GM20000 (cell line): ENCODE measurements around the gene DBI.
A peak's percentile ranks its signal among the peaks of the same experiment; 100 is the strongest.

Experiments used
- DNase-seq: peaks from one replicate; pipeline ENCODE4 v3.0.0; 2012; ENCODE audit warnings: low spot score
- CTCF ChIP-seq: IDR thresholded peaks from 2 replicates; pipeline ENCODE4 v1.5.1; 2012; ENCODE audit warnings: mild to moderate bottlenecking, control low read depth; ENCODE audit errors: extremely low read depth, missing control alignments

The DBI gene

GRCh38 chr2:119332953-119333352, 33.8 kb upstream of the DBI start:
- DNase-seq, result no peak
- no peak for TF ChIP-seq CTCF

- no peak for TF ChIP-seq CTCF
- DNase-seq, result no peak
Measured at GRCh38 chr2:119333360-119333759, 33.4 kb upstream of the DBI start.

GRCh38 chr2:119333833-119334232, 32.9 kb upstream of the DBI start:
- no peak for TF ChIP-seq CTCF

GRCh38 chr2:119337749-119338148, 29.0 kb upstream of the DBI start:
- no peak for TF ChIP-seq CTCF
- no peak for DNase-seq

More at GRCh38 chr2:119333833-119334232, 32.9 kb upstream of the DBI start:
- DNase-seq, result no peak

GRCh38 chr2:119338272-119338671, 28.5 kb upstream of the DBI start:
- no peak for DNase-seq

GRCh38 chr2:119338826-119339561, 27.8 kb upstream of the DBI start:
- DNase-seq, result peak; percentile 81
- TF ChIP-seq CTCF, result no peak

More at GRCh38 chr2:119338272-119338671, 28.5 kb upstream of the DBI start:
- TF ChIP-seq CTCF, result no peak

GRCh38 chr2:119339562-119339923, 27.2 kb upstream of the DBI start:
- TF ChIP-seq CTCF, result no peak
- DNase-seq, result no peak
